ENCODE measurements around the gene INO80E. TPM values are rescaled to one million over a fixed set of nuclear protein-coding genes. Genes with fewer than 3 reads are reported as not detected.
"Not testable (repeated sequence)": the region's sequence is repeated elsewhere in the genome, so short reads cannot be mapped to it uniquely, and the experiment has no call there.

The INO80E gene
- total and polyA plus RNA-seq, 2 donors, result 22.3 to 82.3 TPM

DNA sequence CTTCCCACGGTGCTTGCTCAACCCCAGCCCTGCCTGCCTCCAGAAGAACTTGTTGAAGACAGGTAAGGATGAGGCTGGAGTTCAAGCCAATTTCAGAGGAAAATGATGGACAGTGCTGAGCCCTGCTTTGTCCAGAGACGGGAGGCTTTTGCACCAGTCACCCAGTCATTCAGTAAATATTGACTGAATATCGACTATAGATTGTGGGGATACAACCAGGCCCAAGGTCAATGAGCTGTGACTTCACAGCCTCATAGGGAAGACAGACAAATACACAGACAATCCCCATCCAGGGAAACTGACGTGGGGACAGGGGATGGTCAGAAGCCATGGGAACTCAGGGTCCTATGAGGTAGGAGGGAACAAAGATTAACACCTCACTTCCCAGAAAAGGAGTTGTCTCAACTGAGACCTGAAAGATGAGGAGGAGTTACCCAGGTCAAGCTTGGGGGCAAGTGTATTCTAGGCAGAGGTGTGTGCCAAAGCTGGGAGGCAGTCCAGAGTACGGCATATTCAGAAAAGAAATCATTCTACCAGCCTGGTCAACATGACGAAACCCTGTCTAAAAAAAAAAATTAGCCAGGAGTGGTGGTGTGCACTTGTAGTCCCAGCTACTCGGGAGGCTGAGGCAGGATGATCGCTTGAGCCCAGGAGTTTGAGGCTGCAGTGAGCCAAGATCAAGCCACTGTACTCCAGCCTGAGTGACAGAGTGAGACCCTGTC is 20.7 kb downstream of the INO80E start:
- Histone ChIP-seq H3K4me3 (ENCODE audit: low read depth, low read length) (no peak overlapping the region), H3K4me1 (ENCODE audit: insufficient read depth) (no peaks in the 10 kb centered on the region), H3K27ac (ENCODE audit: low read depth) (no peak overlapping the region), H3K36me3 (ENCODE audit: insufficient read depth) (no peaks in the 10 kb centered on the region)
- DNase-seq (ENCODE audit: extremely low spot score), result no peak
- WGBS, result 70% methylated on average over 8 of the region's 8 CpGs

DNA sequence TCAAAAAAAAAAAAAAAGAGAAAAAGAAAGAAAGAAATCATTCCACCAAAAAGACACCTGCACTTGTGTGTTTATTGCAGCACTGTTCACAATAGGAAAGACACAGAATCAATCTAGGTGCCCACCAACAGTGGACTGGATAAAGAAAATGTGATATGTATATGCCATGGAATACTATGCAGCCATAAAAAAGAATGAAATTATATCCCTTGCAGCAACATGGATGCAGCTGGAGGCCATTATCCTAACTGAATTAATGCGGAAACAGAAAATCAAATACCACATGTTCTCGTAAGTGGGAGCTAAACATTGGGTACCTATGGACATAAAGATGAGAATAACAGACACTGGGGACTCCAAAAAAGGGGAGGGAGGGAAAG is 21.2 kb downstream of the INO80E start:
- Histone ChIP-seq H3K4me1 (ENCODE audit: insufficient read depth) (no peaks in the 10 kb centered on the region), H3K27ac (ENCODE audit: low read depth) (no peak overlapping the region), H3K36me3 (ENCODE audit: insufficient read depth) (no peaks in the 10 kb centered on the region), H3K4me3 (ENCODE audit: low read depth, low read length) (no peak overlapping the region)
- WGBS, result 95% methylated on average over 2 of the region's 2 CpGs
- no peak for DNase-seq (ENCODE audit: extremely low spot score)

DNA sequence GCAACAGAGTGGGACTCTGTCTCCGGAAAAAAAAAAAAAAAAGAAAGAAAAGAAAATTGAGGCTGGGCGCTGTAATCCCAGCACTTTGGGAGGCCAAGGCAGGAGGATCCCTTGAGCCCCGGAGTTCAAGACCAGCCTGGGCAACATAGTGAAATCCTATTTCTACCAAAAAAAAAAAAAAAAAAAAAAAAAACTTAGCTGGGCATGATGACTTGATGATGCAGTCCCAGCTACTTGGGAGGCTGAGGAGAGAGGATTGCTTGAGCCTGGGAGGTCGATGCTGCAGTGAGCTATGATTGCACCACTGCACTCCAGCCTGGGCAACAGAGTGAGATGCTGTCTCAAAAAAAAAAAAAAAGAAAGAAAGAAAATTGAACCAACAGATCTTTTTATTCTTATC is 21.9 kb downstream of the INO80E start:
- not testable (repeated sequence) for DNase-seq (ENCODE audit: extremely low spot score); H3K4me3 ChIP-seq (ENCODE audit: low read depth, low read length); H3K27ac ChIP-seq (ENCODE audit: low read depth); H3K4me1 ChIP-seq (ENCODE audit: insufficient read depth); H3K36me3 ChIP-seq (ENCODE audit: insufficient read depth)
- 90% methylated on average over 4 of the region's 4 CpGs for WGBS

DNA sequence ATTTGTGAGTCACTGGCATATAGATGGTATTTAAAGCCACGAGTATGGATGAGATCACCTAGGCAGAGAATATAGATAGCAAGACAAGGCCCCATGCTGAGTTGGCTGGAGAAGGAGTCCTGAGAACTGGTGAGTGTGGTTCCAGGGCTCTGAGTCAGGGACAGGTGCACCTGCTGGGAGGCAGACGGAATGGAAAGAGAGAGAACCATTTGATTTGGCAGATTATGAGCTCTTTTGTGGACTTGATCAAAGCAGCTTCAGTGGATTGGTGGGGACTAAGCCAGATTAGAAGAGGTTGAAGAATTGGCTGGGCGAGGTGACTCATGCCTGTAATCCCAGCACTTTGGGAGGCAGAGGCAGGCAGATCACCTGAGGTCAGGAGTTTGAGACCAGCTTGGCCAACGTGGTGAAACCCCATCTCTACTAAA is 22.7 kb downstream of the INO80E start:
- no peak overlapping the region for H3K4me3 ChIP-seq (ENCODE audit: low read depth, low read length)
- no peaks in the 10 kb centered on the region for H3K4me1 ChIP-seq (ENCODE audit: insufficient read depth)
- no peak overlapping the region for H3K27ac ChIP-seq (ENCODE audit: low read depth)
- 65% methylated on average over 4 of the region's 4 CpGs for WGBS
- H3K36me3 ChIP-seq (ENCODE audit: insufficient read depth), result no peaks in the 10 kb centered on the region
- no peak for DNase-seq (ENCODE audit: extremely low spot score)

DNA sequence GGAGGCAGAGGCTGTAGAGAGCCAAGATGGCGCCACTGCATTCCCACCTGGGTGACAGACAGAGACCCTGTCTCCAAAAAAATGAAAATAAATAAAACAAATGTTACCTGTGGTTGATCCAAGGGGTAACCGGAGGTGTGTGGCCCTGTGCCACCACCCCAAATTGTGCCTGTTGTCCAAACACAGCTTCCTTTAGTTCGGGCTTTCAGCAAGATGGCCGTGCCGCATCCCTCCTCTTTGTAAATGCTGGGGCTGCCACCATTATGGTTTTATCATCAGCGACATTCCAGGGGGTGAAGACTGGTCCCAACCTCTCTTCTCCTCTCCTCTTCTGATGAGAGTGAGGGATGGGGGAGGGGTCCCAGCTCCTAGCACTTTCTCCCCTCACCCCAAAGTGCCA is 26.8 kb downstream of the INO80E start, which contains the start of gene C16orf92:
Gene C16orf92 (plus strand): TSS at position 312 of the 400 bp plus-strand sequence. CDS start 143 bp downstream, outside the sequence.
- DNase-seq (ENCODE audit: extremely low spot score), result no peak
- H3K4me3 ChIP-seq (ENCODE audit: low read depth, low read length), result no peak within 1 kb of the TSS
- 85% methylated on average over 6 of the region's 6 CpGs for WGBS
- H3K36me3 ChIP-seq (ENCODE audit: insufficient read depth), result no peaks in the 10 kb centered on the region
- H3K27ac ChIP-seq (ENCODE audit: low read depth), result no peak within 1 kb of the TSS
- no peaks in the 10 kb centered on the region for H3K4me1 ChIP-seq (ENCODE audit: insufficient read depth)

DNA sequence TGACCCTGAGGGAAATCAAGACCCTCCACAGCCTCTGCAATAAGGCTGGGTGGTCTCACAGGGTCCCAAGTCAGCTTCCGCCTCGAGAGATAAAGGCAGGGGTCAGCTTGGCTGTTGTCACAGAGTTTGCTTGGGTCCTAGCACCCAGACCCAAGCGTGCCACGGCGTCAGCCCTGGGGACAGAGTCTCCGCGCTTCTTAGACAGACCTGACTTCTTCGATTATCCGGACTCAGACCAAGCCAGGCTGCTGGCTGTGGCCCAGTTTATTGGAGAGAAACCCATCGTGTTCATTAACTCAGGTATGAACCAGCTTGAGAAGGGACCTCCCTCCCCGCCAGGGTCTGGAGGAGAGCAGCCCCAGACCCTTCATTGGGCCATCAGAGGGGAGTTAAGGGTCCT is 27.5 kb downstream of the INO80E start:
- no peak for DNase-seq (ENCODE audit: extremely low spot score)
- Histone ChIP-seq H3K27ac (ENCODE audit: low read depth) (no peak overlapping the region), H3K4me1 (ENCODE audit: insufficient read depth) (no peaks in the 10 kb centered on the region), H3K4me3 (ENCODE audit: low read depth, low read length) (no peak overlapping the region), H3K36me3 (ENCODE audit: insufficient read depth) (no peaks in the 10 kb centered on the region)
- 80% methylated on average over 11 of the region's 11 CpGs for WGBS

DNA sequence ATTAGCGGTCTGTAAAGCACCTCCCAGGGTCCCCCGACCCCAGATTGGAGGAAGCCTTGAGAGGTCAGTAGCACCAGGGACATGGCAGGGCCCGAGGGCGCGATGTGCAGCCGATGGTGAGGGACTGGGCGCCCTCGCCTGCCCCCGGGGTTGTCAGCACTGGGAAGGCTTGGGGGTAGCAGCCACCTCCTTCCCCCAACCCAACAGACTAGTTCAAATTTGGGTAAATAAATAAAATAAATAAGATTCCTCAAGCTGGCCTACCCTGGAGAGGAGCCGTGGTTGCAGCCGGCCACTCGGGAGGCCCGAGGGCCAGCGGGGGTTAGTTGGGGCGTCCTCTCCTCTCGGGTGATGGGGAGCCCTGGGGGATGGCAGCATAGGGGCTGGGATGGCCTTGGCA is 28.4 kb downstream of the INO80E start:
- WGBS, result 74% methylated on average over 16 of the region's 16 CpGs
- no peak overlapping the region for H3K27ac ChIP-seq (ENCODE audit: low read depth)
- H3K4me1 ChIP-seq (ENCODE audit: insufficient read depth), result no peaks in the 10 kb centered on the region
- DNase-seq (ENCODE audit: extremely low spot score), result no peak
- H3K36me3 ChIP-seq (ENCODE audit: insufficient read depth), result no peaks in the 10 kb centered on the region
- no peak overlapping the region for H3K4me3 ChIP-seq (ENCODE audit: low read depth, low read length)

DNA sequence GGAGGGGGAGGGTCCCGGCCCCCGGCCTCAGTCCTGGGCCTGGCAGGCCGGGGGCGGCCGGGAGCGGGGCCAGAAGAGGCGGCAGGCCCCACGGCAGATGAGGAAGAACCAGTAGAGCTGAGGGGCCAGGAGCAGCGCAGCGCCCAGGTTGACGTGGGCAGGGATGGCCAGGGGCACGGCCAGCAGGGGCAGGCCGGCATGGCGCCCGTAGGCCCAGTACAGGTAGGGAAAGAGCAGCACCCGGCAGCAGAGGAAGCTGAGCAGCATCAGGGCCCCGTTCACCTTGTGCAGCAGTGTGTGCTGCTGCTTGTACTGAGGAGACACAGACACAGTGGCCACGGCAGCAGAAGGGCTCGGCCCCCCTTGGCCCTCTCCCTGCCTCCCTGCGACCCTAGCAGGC is 29.1 kb downstream of the INO80E start:
- 71% methylated on average over 20 of the region's 20 CpGs for WGBS
- no peak for DNase-seq (ENCODE audit: extremely low spot score)
- Histone ChIP-seq H3K36me3 (ENCODE audit: insufficient read depth) (no peaks in the 10 kb centered on the region), H3K27ac (ENCODE audit: low read depth) (no peak overlapping the region), H3K4me3 (ENCODE audit: low read depth, low read length) (no peak overlapping the region), H3K4me1 (ENCODE audit: insufficient read depth) (no peaks in the 10 kb centered on the region)

DNA sequence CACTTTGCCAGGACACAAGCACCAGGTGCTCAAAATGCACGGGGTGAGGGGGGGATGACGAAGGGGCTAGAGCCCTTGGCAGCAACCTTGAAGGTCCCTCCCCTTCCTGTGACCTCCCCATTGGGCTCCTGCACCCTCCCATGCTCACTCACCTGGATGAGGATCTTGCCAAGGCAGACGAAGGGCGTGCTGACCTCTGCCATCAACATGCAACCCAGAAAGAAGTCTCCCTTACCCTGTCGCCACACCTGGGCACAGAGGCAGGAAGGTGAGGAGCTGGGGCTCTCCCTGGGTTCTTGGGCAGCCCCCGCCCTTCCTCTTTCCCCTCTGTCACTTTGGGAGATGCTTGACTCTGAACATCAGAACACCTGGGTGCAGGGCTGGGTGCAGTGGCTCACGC is 29.5 kb downstream of the INO80E start:
- Histone ChIP-seq H3K4me1 (ENCODE audit: insufficient read depth) (no peaks in the 10 kb centered on the region), H3K27ac (ENCODE audit: low read depth) (no peak overlapping the region), H3K36me3 (ENCODE audit: insufficient read depth) (no peaks in the 10 kb centered on the region), H3K4me3 (ENCODE audit: low read depth, low read length) (no peak overlapping the region)
- no peak for DNase-seq (ENCODE audit: extremely low spot score)
- 70% methylated on average over 7 of the region's 7 CpGs for whole genome bisulfite sequencing

DNA sequence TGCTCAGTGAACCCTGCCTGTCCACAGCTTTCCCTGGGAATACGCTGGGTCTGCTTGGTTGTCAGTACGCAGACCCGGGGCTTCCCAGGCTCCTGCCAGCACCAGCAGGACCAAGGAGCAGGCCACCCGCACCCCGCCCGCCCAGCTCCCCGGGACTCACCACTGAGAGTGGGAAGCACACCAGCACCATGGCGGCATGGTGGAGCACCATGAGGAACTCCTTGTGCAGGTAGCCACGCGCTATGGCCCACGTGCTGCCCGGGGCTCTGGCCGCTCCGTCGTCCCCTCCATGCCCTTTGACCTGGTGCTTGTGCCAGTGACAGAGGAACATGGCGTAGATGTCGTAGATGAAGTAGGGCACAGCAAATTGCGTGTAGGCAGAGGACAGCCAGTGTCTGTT is 30.4 kb downstream of the INO80E start:
- DNase-seq (ENCODE audit: extremely low spot score), result no peak
- H3K4me1 ChIP-seq (ENCODE audit: insufficient read depth), result no peaks in the 10 kb centered on the region
- H3K36me3 ChIP-seq (ENCODE audit: insufficient read depth), result no peaks in the 10 kb centered on the region
- no peak overlapping the region for H3K27ac ChIP-seq (ENCODE audit: low read depth)
- WGBS, result 88% methylated on average over 18 of the region's 18 CpGs
- no peak overlapping the region for H3K4me3 ChIP-seq (ENCODE audit: low read depth, low read length)

DNA sequence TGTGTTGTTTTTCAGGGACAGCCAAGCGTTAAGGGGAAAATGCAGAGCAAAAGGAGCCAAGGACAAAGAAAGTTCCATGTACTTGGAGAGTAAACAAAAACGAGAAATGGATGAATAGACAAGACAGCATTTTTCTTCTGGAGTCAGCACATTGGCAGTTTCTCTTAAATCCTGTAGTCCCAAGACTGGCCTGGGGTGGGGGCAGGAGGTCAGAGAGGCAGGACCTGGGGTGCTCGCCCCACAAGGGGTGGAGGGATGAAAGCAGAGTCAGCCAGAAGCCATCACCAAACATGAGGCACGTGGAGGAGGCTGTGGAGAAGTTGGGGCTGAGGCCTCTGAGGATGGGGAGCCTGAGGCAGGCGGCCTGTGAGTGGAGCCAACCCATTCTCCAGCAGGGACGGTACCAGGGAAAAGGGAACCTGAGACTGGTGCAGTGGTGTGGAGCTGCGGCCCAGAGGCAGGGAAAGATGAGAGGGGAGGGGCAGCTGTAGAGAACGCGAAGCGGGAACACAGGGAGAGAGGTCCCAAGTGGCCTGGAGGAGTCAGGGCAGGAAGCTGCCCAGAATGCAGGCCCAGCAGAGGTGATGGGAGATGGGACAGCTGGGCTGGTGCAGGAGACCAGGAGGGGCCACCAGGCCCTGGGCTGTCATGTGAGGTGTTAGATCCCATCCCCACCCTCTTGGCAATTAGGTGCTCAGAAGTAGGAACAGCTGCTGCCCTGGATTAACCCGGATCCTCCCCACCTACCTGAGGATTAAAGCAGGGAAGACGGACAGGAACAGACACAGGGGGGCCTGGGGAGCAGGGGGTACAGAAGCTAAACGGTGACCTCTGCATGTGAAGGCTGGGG is 31.8 kb downstream of the INO80E start:
- DNase-seq (ENCODE audit: extremely low spot score), result no peak
- WGBS, result 33% methylated on average over 13 of the region's 13 CpGs
- H3K4me1 ChIP-seq (ENCODE audit: insufficient read depth), result no peaks in the 10 kb centered on the region
- H3K4me3 ChIP-seq (ENCODE audit: low read depth, low read length), result no peak overlapping the region
- H3K27ac ChIP-seq (ENCODE audit: low read depth), result no peak overlapping the region
- H3K36me3 ChIP-seq (ENCODE audit: insufficient read depth), result no peaks in the 10 kb centered on the region

DNA sequence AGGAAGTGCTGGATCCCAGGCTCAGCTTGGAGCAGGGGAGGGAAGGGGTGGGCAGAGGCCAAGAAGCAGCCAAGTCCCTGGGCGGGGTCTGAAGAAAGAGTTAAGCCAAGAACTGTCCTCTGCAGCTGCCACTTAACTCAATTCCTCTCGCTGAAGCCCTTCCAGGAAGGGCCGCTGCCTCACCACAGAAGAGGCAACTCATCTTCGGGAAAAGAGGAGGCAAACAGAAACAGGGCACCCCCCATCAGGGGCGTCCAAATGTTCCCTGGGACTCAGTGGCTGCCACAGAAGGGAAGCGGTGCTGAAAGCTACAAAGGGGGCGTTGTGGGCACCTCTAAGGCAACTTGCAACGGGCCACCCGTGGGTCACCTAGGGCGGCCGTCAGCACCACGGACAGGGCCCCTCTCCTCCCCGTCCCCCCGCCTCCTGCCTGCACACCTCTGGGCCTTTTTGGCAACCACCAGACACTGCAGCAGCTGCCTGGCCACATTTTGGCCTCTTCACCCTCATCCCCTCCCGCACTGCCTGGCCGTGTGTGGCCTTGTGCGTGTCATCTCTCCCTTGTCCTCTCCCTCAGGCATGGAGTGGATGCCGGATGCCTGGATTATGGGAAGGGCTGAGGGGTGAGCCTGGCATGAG is 32.5 kb downstream of the INO80E start:
- Histone ChIP-seq H3K27ac (ENCODE audit: low read depth) (no peak overlapping the region), H3K4me1 (ENCODE audit: insufficient read depth) (no peaks in the 10 kb centered on the region), H3K36me3 (ENCODE audit: insufficient read depth) (no peaks in the 10 kb centered on the region), H3K4me3 (ENCODE audit: low read depth, low read length) (no peak overlapping the region)
- no peak for DNase-seq (ENCODE audit: extremely low spot score)
- 11% methylated on average over 18 of the region's 18 CpGs for WGBS

DNA sequence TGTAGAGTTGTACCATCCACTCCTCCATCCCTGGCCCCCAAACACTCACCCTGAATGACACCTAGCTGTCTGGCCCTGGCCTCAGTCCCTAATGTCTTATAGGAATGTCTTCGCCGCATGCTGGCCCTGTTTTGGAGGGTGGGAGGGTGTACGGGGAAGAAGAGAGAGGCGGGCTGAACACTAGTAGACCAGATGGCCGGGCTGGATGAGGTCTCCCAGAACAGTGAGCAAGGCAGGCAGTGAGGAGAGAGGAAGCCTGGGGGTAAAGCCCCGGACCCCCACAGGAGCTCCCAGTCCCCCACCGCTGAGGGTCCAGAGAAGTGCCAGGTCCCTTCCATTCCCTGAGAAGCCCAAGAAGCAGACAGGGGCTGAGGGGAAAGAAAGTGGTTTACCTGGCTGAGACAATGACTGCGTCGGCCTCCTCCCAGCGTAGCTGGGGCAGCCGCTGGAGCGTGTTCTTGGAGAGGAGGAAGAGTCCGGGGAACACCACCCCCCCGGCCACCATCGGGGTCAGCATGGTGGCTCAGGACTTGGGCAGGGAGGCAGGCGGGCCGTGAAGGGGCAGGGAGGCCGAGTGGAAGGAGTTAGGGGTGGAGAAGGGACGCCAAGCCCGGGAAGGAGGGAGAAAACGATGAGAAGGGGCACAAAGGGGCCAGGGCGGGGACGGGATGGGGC is 34.1 kb downstream of the INO80E start:
- no peak overlapping the region for H3K4me3 ChIP-seq (ENCODE audit: low read depth, low read length)
- WGBS, result 18% methylated on average over 23 of the region's 23 CpGs
- no peak overlapping the region for H3K27ac ChIP-seq (ENCODE audit: low read depth)
- no peak for DNase-seq (ENCODE audit: extremely low spot score)
- H3K36me3 ChIP-seq (ENCODE audit: insufficient read depth), result no peaks in the 10 kb centered on the region
- H3K4me1 ChIP-seq (ENCODE audit: insufficient read depth), result no peaks in the 10 kb centered on the region
